Muscle of arm (tissue), 12 donors: Measurements from ENCODE around the gene RHBDL2. TPM values are rescaled to one million over a fixed set of nuclear protein-coding genes. Genes with fewer than 3 reads are reported as not detected.

ENCODE experiments used
- polyA plus RNA-seq, 12 donors: library from polyadenylated mRNA; unstranded; fragments of 120-200 nt; gene quantifications; one replicate each; pipeline ENCODE4 v1.2.1, GENCODE V29; 2013; ENCODE audit not compliant: insufficient read length in 12 of 12

The RHBDL2 gene
- polyA plus RNA-seq, 12 donors, result 0.48 to 3.8 (median 0.66) TPM; not detected in 2

Other genes starting within 250 kb of the RHBDL2 start
- 10 to 100 TPM in 11 of 12 donors, not detected in 1; 19.1 to 29.1 (median 21.8) TPM for gene RRAGC, start 82.1 kb downstream of the RHBDL2 start, polyA plus RNA-seq
- gene MYCBP, start 68.5 kb downstream of the RHBDL2 start, polyA plus RNA-seq, result 10 to 100 TPM in 11 of 12 donors, not detected in 1; 14.4 to 34.7 (median 24.0) TPM
- gene GJA9, start 60.2 kb downstream of the RHBDL2 start, polyA plus RNA-seq, result under 1 TPM in 8 of 12 donors, not detected in 4; 0.12 to 0.50 (median 0.18) TPM
- 10 to 100 TPM in 11 of 12 donors, not detected in 1; 29.1 to 59.5 (median 43.2) TPM for gene AKIRIN1, start 49.4 kb upstream of the RHBDL2 start, polyA plus RNA-seq
- 100 to 1,000 TPM in 11 of 12 donors, not detected in 1; 179 to 323 (median 264) TPM for gene NDUFS5, start 84.5 kb upstream of the RHBDL2 start, polyA plus RNA-seq